Muscle layer of duodenum (tissue), 2 donors: ENCODE data around the gene GPER1.

Experiments used
- H3K27ac ChIP-seq: one replicate; pipeline ENCODE4 v1.7.0; 2013; ENCODE audit warnings: mild to moderate bottlenecking, low read length
- H3K27me3 ChIP-seq: one replicate; pipeline ENCODE4 v1.7.0; 2013; ENCODE audit warnings: low read depth, mild to moderate bottlenecking, control low read depth, low read length
- H3K36me3 ChIP-seq, 2 donors: one replicate each; pipeline ENCODE4 v1.7.0; 2013; ENCODE audit warnings: low read length in 2 of 2, control low read depth in 1 of 2, mild to moderate bottlenecking in 1 of 2; ENCODE audit not compliant: insufficient read depth in 2 of 2, control insufficient read depth in 1 of 2
- H3K4me1 ChIP-seq, 2 donors: one replicate each; pipeline ENCODE4 v1.7.0; 2013; ENCODE audit warnings: low read length in 2 of 2, mild to moderate bottlenecking in 2 of 2, control low read depth in 1 of 2, moderate library complexity in 1 of 2; ENCODE audit not compliant: insufficient read depth in 2 of 2, control insufficient read depth in 1 of 2
- H3K4me3 ChIP-seq, 2 donors: one replicate each; pipeline ENCODE4 v1.7.0; 2013; ENCODE audit warnings: low read length in 2 of 2, low read depth in 1 of 2, mild to moderate bottlenecking in 1 of 2
- H3K9me3 ChIP-seq, 2 donors: one replicate each; pipeline ENCODE4 v1.7.0; 2013; ENCODE audit warnings: low read length in 2 of 2, control low read depth in 1 of 2, mild to moderate bottlenecking in 1 of 2; ENCODE audit not compliant: control insufficient read depth in 1 of 2
- donor health status: healthy.

Gene GPER1

GRCh38 chr7:1093502-1093843 lies 5.6 kb downstream of the GPER1 start:
- Histone ChIP-seq H3K4me3 (no peak overlapping the region), H3K9me3 (no peaks in the 10 kb centered on the region), H3K36me3 (peaks cover 5 to 17% of the 10 kb centered on the region in 2 donors), H3K4me1 (peaks cover 0 to under 1% of the 10 kb centered on the region in 2 donors), H3K27ac (no peak overlapping the region), H3K27me3 (no peaks in the 10 kb centered on the region)

- no peak overlapping the region for H3K27ac ChIP-seq
Measured at GRCh38 chr7:1093916-1094508, 6.1 kb downstream of the GPER1 start.

DNA sequence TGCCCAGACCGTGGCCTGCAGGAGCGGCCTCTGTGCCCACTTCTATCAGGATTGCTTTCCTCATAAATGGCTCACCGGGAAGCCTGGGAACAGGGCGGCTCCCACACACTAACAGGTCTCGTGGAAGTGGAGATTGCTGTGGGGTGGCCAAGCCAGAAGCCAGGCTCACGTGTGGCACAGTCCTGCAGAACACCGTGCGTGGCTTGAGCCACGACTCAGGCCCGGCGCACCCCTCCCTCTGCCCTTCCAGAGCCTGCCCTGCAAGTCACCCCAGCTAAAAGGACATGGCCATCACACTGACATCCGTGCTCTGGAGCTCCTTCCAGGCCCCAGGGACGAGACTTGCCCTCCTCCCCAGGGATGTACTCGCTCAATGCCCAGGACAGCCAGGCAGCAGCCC lies 7.0 kb downstream of the GPER1 start:
- Histone ChIP-seq H3K4me1 (no peaks in the 10 kb centered on the region), H3K36me3 (peaks cover 5 to 20% of the 10 kb centered on the region in 2 donors), H3K27me3 (no peaks in the 10 kb centered on the region), H3K9me3 (no peaks in the 10 kb centered on the region), H3K27ac (no peak overlapping the region), H3K4me3 (no peak overlapping the region)

More at GRCh38 chr7:1093916-1094508, 6.1 kb downstream of the GPER1 start:
- no peak overlapping the region for H3K4me3 ChIP-seq
- no peaks in the 10 kb centered on the region for H3K9me3 ChIP-seq
- no peaks in the 10 kb centered on the region for H3K27me3 ChIP-seq
- H3K36me3 ChIP-seq, result peaks cover 5 to 17% of the 10 kb centered on the region in 2 donors
- H3K4me1 ChIP-seq, result no peaks in the 10 kb centered on the region

GRCh38 chr7:1095621-1096155 lies 7.8 kb downstream of the GPER1 start:
- H3K27ac ChIP-seq, result no peak overlapping the region
- peak overlapping the region in 1 of 2 donors; percentile 4 for H3K4me3 ChIP-seq
- no peaks in the 10 kb centered on the region for H3K4me1 ChIP-seq
- H3K9me3 ChIP-seq, result no peaks in the 10 kb centered on the region
- no peaks in the 10 kb centered on the region for H3K27me3 ChIP-seq
- peaks cover 5 to 22% of the 10 kb centered on the region in 2 donors for H3K36me3 ChIP-seq

GRCh38 chr7:1096156-1097119 lies 8.5 kb downstream of the GPER1 start:
- no peaks in the 10 kb centered on the region for H3K27me3 ChIP-seq
- H3K4me3 ChIP-seq, result peak overlapping the region in 1 of 2 donors; percentile 4
- H3K4me1 ChIP-seq, result no peaks in the 10 kb centered on the region
- H3K9me3 ChIP-seq, result no peaks in the 10 kb centered on the region
- no peak overlapping the region for H3K27ac ChIP-seq
- peaks cover 5 to 22% of the 10 kb centered on the region in 2 donors for H3K36me3 ChIP-seq

DNA sequence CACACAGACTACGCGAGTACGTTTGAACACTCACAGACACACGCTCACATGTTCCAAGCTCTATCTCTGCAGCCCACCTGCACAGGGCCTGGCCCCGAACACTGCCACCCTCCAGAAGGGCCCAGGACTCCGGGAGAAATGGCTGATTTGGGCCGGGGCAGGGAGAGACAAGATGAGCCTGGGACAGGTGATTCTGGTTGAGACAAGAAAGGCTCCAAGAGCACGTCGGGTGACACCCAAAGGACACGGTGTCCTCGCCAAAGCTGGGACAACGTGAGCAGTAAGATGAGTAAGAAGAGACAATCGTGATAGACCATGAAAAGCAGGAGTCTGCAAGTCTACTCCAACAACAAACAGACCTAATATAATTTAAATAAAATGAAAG lies 9.2 kb downstream of the GPER1 start:
- Histone ChIP-seq H3K4me3 (no peak overlapping the region), H3K4me1 (no peaks in the 10 kb centered on the region), H3K27ac (no peak overlapping the region), H3K27me3 (no peaks in the 10 kb centered on the region), H3K36me3 (peaks cover under 1 to 16% of the 10 kb centered on the region in 2 donors), H3K9me3 (no peaks in the 10 kb centered on the region)

DNA sequence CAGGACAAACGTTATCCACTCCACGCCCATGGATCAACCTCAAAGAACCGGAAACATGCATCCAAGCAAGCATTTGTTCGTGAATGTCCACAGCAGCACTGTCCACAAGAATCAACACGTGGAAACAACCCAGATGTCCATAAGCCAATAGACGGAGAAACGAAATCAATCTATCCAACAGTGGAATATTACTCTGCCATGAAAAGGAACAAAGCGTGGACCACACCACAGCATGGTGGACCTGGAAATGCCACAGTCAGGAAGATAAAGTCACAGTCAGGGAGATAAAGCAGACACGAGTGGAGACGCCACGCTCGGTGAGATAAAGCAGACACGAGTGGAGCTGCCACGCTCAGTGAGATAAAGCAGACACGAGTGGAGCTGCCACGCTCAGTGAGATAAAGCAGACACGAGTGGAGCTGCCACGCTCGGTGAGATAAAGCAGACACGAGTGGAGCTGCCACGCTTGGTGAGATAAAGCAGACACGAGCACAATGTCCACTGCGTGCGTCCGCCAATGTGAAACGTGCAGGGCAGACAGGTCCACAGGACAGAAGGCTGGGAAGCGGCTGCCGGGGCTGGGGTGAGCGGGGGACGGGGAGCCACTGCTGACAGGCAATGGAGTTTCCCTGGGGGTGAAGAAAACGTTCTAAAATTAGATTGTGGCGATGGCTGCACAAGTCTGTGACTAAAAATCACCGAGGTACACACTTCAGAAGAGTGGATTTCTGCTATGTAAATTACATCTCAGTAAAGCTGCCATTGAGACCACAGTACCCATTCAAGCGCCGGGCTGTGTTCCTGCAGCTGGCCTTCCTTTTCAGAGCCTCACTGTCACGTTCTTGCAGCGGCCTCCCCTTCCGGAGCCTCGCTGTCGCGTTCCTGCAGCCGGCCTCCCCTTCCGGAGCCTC lies 10.6 kb downstream of the GPER1 start:
- Histone ChIP-seq H3K9me3 (no peaks in the 10 kb centered on the region), H3K36me3 (peaks cover 0 to 5% of the 10 kb centered on the region in 2 donors), H3K27ac (no peak overlapping the region), H3K4me3 (no peak overlapping the region), H3K27me3 (no peaks in the 10 kb centered on the region), H3K4me1 (no peaks in the 10 kb centered on the region)

DNA sequence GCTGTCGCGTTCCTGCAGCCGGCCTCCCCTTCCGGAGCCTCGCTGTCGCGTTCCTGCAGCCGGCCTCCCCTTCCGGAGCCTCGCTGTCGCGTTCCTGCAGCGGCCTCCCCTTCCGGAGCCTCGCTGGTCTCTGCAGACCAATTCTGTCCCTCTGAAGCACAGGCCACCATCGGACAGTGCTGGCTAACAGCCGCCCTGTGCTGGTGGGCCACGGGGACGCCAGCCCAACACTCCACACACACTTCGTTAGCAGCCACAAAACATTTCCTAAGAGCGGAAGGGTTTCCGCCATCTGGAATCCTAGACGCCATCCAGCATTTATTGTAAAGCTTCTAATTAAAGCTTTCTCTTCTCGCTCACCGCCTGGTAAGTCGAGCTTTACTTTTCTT lies 11.2 kb downstream of the GPER1 start:
- Histone ChIP-seq H3K36me3 (peaks cover 0 to 5% of the 10 kb centered on the region in 2 donors), H3K27me3 (no peaks in the 10 kb centered on the region), H3K4me3 (no peak overlapping the region), H3K9me3 (no peaks in the 10 kb centered on the region), H3K4me1 (no peaks in the 10 kb centered on the region), H3K27ac (no peak overlapping the region)

DNA sequence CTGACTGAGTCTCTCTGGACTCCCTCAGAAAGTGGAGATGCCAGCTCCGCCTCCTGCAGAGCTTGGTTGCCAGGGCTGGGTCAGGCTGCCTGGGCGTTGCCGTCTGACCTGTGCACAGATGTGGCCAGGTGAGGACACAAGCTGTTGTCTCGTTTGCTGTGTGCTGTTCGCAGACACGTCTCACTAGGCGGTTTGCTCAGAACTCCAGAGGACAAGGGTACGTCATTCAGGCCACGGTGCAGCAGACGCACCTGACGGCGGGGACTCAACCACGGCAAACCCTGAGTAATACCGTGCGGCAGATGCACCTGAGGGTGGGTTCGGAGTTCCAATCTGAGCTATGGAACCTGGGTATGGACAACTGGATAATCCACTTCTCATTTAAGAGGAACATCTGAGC lies 11.7 kb downstream of the GPER1 start:
- Histone ChIP-seq H3K4me3 (no peak overlapping the region), H3K9me3 (no peaks in the 10 kb centered on the region), H3K36me3 (peaks cover 0 to 5% of the 10 kb centered on the region in 2 donors), H3K4me1 (no peaks in the 10 kb centered on the region), H3K27me3 (no peaks in the 10 kb centered on the region), H3K27ac (no peak overlapping the region)

GRCh38 chr7:1100386-1100785 lies 12.5 kb downstream of the GPER1 start:
- no peaks in the 10 kb centered on the region for H3K9me3 ChIP-seq
- H3K27me3 ChIP-seq, result no peaks in the 10 kb centered on the region
- H3K36me3 ChIP-seq, result peaks cover 0 to 5% of the 10 kb centered on the region in 2 donors
- H3K4me1 ChIP-seq, result no peaks in the 10 kb centered on the region
- no peak overlapping the region for H3K27ac ChIP-seq
- no peak overlapping the region for H3K4me3 ChIP-seq
